PC-9 (cell line): ENCODE data around the gene OR51B5. TPM values are rescaled to one million over a fixed set of nuclear protein-coding genes. Genes with fewer than 3 reads are reported as not detected.

ENCODE experiments used
- BruUV-seq: library from RNA; stranded (reverse); fragments of 400-500 nt; replicated peaks from 2 replicates; lab custom pipeline; 2021; lab: Mats Ljungman, UMichigan
- CTCF ChIA-PET: fragments of 300-600 bp; sonication (Branson Sonifier 250); formaldehyde crosslinking; loops from one replicate; lab custom pipeline; 2022; ENCODE audit warnings: antibody characterized with exemption; lab: Charles Lee
- POLR2A ChIA-PET: fragments of 300-600 bp; sonication (Branson Sonifier 250); formaldehyde crosslinking; loops from one replicate; lab custom pipeline; 2022; ENCODE audit warnings: antibody characterized with exemption; ENCODE audit not compliant: unreplicated experiment; lab: Charles Lee
- DNase-seq, 2 experiments: peaks; one replicate each; pipeline versions ENCODE4 v3.0.0 to v3.0.0-alpha.2; 2015 to 2022; ENCODE audit warnings: mixed read lengths in 1 of 2
- H2AFZ ChIP-seq: fragments of 200-600 bp; sonication (generic); 2 replicates; pipeline ENCODE4 v1.8.1; 2017; ENCODE audit warnings: antibody characterized with exemption
- H3F3A ChIP-seq: fragments of 200-600 bp; sonication (generic); 2 replicates; pipeline ENCODE4 v1.8.1; 2017; ENCODE audit warnings: antibody characterized with exemption, mild to moderate bottlenecking, low read depth; ENCODE audit not compliant: insufficient read depth
- H3K27ac ChIP-seq: fragments of 200-600 bp; sonication (generic); 2 replicates; pipeline ENCODE4 v1.6.1; 2016; ENCODE audit warnings: mixed run types
- H3K27me3 ChIP-seq: fragments of 200-600 bp; sonication (generic); 2 replicates; pipeline ENCODE4 v1.6.1; 2016; ENCODE audit warnings: low read depth, mixed run types; ENCODE audit not compliant: insufficient read depth
- H3K36me3 ChIP-seq: fragments of 200-600 bp; sonication (generic); 2 replicates; pipeline ENCODE4 v1.6.1; 2016; ENCODE audit warnings: low read depth, mixed run types
- H3K4me1 ChIP-seq: fragments of 200-600 bp; sonication (generic); replicated peaks from 2 replicates; pipeline ENCODE4 v1.6.1; 2016; ENCODE audit warnings: mixed run types; ENCODE audit not compliant: insufficient read depth
- H3K4me2 ChIP-seq: fragments of 200-600 bp; sonication (generic); 2 replicates; pipeline ENCODE4 v1.6.1; 2017; ENCODE audit warnings: mixed run types
- H3K4me3 ChIP-seq: fragments of 200-600 bp; sonication (generic); 2 replicates; pipeline ENCODE4 v1.6.1; 2016; ENCODE audit warnings: mixed run types
- H3K79me2 ChIP-seq: fragments of 200-600 bp; sonication (generic); 2 replicates; pipeline ENCODE4 v1.6.1; 2017; ENCODE audit warnings: low read depth, mixed run types
- H3K9me2 ChIP-seq: fragments of 200-600 bp; sonication (generic); 2 replicates; pipeline ENCODE4 v1.8.1; 2017; ENCODE audit warnings: mild to moderate bottlenecking; ENCODE audit not compliant: insufficient read depth
- H3K9me3 ChIP-seq: fragments of 200-600 bp; sonication (generic); 2 replicates; pipeline ENCODE4 v1.8.1; 2016; ENCODE audit warnings: low read depth; ENCODE audit not compliant: insufficient read depth
- H4K20me1 ChIP-seq: fragments of 200-600 bp; sonication (generic); 2 replicates; pipeline ENCODE4 v1.8.1; 2017; ENCODE audit not compliant: insufficient read depth
- EZH2 ChIP-seq: fragments of 200-600 bp; sonication (generic); IDR thresholded peaks from 2 replicates; pipeline ENCODE4 v1.8.0; 2017; ENCODE audit warnings: antibody characterized with exemption, low read depth
- intact Hi-C: fragments of 100-400 bp; cut with micrococcal nuclease; formaldehyde crosslinking; loops from one replicate; pipeline ENCODE4 v1.10.0; 2022; ENCODE audit not compliant: unreplicated experiment
- total RNA-seq: library from RNA; stranded (reverse); gene quantifications from 2 replicates; pipeline ENCODE4 v1.2.3, GENCODE V29; 2021
- TF ChIP-seq, protein P1 (sequence below): fragments of 200-600 bp; sonication (generic); conservative IDR thresholded peaks from 2 replicates; pipeline ENCODE4 v1.6.1; 2017; ENCODE audit warnings: mixed run types, antibody characterized with exemption, mild to moderate bottlenecking, moderate library complexity

OR51B5 gene
- total RNA-seq, 1 experiment from 2014 or later = 1.2 TPM

DNA sequence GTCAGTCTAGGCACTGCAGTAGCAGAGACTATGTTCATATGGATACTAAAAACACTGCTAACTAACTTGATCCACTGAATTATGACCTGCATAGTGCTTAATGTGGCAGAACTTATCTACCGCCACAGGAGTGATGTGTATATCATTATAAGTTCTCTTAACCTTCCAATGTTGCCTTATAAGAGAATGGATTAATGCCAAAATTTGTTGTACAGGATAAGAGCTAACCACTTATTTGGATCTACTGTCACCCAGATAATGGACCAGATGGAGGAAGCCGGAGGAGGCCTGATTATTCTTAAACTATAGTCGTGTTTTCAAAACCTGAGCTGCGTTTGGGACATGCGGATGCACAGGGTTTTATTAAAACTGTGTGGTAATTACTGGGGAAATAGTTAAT is 39.7 kb downstream of the OR51B5 start:
- BruUV-seq = no TSS peak
- no peak for TF ChIP-seq EZH2
- TF ChIP-seq, protein P1, sequence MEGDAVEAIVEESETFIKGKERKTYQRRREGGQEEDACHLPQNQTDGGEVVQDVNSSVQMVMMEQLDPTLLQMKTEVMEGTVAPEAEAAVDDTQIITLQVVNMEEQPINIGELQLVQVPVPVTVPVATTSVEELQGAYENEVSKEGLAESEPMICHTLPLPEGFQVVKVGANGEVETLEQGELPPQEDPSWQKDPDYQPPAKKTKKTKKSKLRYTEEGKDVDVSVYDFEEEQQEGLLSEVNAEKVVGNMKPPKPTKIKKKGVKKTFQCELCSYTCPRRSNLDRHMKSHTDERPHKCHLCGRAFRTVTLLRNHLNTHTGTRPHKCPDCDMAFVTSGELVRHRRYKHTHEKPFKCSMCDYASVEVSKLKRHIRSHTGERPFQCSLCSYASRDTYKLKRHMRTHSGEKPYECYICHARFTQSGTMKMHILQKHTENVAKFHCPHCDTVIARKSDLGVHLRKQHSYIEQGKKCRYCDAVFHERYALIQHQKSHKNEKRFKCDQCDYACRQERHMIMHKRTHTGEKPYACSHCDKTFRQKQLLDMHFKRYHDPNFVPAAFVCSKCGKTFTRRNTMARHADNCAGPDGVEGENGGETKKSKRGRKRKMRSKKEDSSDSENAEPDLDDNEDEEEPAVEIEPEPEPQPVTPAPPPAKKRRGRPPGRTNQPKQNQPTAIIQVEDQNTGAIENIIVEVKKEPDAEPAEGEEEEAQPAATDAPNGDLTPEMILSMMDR = no peak
- intact Hi-C loops = no loop called here
- Histone ChIP-seq H2AFZ (no peak overlapping the region), H3K27ac (no peak overlapping the region), H3K9me3 (no peaks in the 10 kb centered on the region), H3K9me2 (no peaks in the 10 kb centered on the region), H3K4me3 (no peak overlapping the region), H3K27me3 (no peaks in the 10 kb centered on the region), H3K4me1 (no peaks in the 10 kb centered on the region), H3K36me3 (no peaks in the 10 kb centered on the region), H4K20me1 (no peaks in the 10 kb centered on the region), H3K4me2 (no peak overlapping the region), H3F3A (no peaks in the 10 kb centered on the region), H3K79me2 (no peaks in the 10 kb centered on the region)
- no peak for DNase-seq
- POLR2A ChIA-PET = no interaction called here
- CTCF ChIA-PET = no interaction called here

DNA sequence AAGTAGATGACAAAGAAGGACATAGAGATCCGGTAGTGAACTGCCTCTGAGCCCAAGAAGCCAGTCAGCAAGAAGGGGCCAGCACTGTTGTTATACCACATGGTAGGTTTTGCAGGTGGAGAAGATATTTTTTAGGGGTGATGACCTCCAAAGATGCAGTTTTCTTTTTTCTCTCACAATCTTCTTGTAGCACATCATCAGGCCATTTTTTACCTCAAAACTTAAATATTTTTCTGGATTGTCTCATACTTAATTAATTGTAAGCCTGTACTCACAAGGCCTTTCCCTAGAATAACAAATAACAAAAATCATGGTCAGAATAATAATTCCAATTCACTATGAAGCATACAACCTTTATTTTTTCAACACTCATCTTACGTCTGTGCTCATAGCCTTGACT is 41.5 kb downstream of the OR51B5 start, which contains the start of gene OR51B4:
OR51B4 (minus strand) TSS at position 101 of the 400 bp plus-strand sequence; CDS start at position 101, 0 bp downstream.
- POLR2A ChIA-PET = no interaction called here
- Histone ChIP-seq H3K4me1 (no peaks in the 10 kb centered on the region), H3K36me3 (no peaks in the 10 kb centered on the region), H3K9me3 (no peaks in the 10 kb centered on the region), H3K4me2 (no peak within 1 kb of the TSS), H3F3A (no peaks in the 10 kb centered on the region), H4K20me1 (no peaks in the 10 kb centered on the region), H3K27me3 (no peaks in the 10 kb centered on the region), H3K9me2 (no peaks in the 10 kb centered on the region), H3K79me2 (no peaks in the 10 kb centered on the region), H2AFZ (no peak within 1 kb of the TSS), H3K4me3 (no peak within 1 kb of the TSS), H3K27ac (no peak within 1 kb of the TSS)
- TF ChIP-seq, protein P1 = no peak
- no peak for TF ChIP-seq EZH2
- no TSS peak for BruUV-seq
- intact Hi-C loops = no loop called here
- CTCF ChIA-PET = no interaction called here
- no peak for DNase-seq

DNA sequence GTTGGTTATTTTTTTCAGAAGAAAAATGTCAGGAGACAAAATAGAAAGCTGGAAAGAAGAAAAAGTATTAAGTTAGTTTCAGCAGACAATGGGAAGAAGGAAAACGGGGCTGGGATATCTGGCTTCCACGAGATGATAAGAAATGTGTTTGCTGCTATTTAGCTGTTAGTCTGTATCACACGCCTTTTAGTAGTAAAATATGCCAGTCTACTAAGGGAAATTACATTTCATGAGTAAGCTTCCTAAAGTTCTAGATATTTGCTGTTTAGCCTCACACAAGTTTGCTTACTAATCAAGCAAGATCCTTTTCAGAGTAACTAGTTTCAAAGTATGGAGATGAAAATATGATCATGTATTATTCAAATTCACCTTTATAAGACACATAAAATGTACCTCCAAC is 43.1 kb downstream of the OR51B5 start:
- Histone ChIP-seq H3K27me3 (no peaks in the 10 kb centered on the region), H3F3A (no peaks in the 10 kb centered on the region), H3K79me2 (no peaks in the 10 kb centered on the region), H3K4me3 (no peak overlapping the region), H3K9me2 (no peaks in the 10 kb centered on the region), H3K27ac (no peak overlapping the region), H3K9me3 (no peaks in the 10 kb centered on the region), H2AFZ (no peak overlapping the region), H3K4me1 (no peaks in the 10 kb centered on the region), H3K4me2 (no peak overlapping the region), H3K36me3 (no peaks in the 10 kb centered on the region), H4K20me1 (no peaks in the 10 kb centered on the region)
- ChIA-PET CTCF (no interaction called here), POLR2A (no interaction called here)
- DNase-seq = no peak
- TF ChIP-seq, protein P1 = no peak
- no peak for TF ChIP-seq EZH2
- BruUV-seq = no TSS peak
- intact Hi-C loops = no loop called here
